Naive B cell (primary cell): Measurements from ENCODE around the gene ACKR4. TPM values are rescaled to one million over a fixed set of nuclear protein-coding genes. Genes with fewer than 3 reads are reported as not detected.

ENCODE experiments used
- ATAC-seq, 2 donors: fragments of 150-1000 bp; cut with Tn5 transposase; 2 replicates each; pipeline ENCODE4 v1.10.0; 2021; ENCODE audit warnings: low read depth in 2 of 2, mild to moderate bottlenecking in 2 of 2, moderate library complexity in 2 of 2
- DNase-seq: peaks from one replicate; pipeline ENCODE4 v3.0.0; 2022
- H3K27ac Mint-ChIP-seq, 6 donors: one replicate each; pipeline ENCODE4 v1.8.0; 2020 to 2022; ENCODE audit warnings: mild to moderate bottlenecking in 6 of 6, mixed read lengths in 6 of 6, moderate library complexity in 5 of 6, inconsistent platforms in 2 of 6
- H3K27me3 Mint-ChIP-seq, 3 donors: one replicate each; pipeline ENCODE4 v1.8.0; 2021 to 2022; ENCODE audit warnings: mixed read lengths in 3 of 3, mild to moderate bottlenecking in 1 of 3
- H3K36me3 Mint-ChIP-seq, 2 donors: one replicate each; pipeline ENCODE4 v1.8.0; 2020 to 2022; ENCODE audit warnings: mixed read lengths in 2 of 2, inconsistent platforms in 1 of 2, mild to moderate bottlenecking in 1 of 2
- H3K4me1 Mint-ChIP-seq, 3 donors: one replicate each; pipeline ENCODE4 v1.8.0; 2020 to 2022; ENCODE audit warnings: mixed read lengths in 3 of 3, inconsistent platforms in 1 of 3, mild to moderate bottlenecking in 1 of 3, moderate library complexity in 1 of 3
- H3K4me3 Mint-ChIP-seq, 8 donors: one replicate each; pipeline ENCODE4 v1.8.0; 2020 to 2022; ENCODE audit warnings: mild to moderate bottlenecking in 8 of 8, mixed read lengths in 8 of 8, moderate library complexity in 8 of 8, inconsistent platforms in 2 of 8
- H3K9me3 Mint-ChIP-seq, 7 donors: one replicate each; pipeline ENCODE4 v1.8.0; 2020 to 2022; ENCODE audit warnings: mixed read lengths in 7 of 7, mild to moderate bottlenecking in 5 of 7, inconsistent platforms in 2 of 7, moderate library complexity in 1 of 7
- polyA plus RNA-seq, 6 donors: library from polyadenylated mRNA; unstranded; fragments of 300-500 nt; fragmentation: Illumina TruSeq; gene quantifications; one replicate each; pipeline ENCODE4 v1.2.3, GENCODE V29; 2021; ENCODE audit warnings: low read depth in 6 of 6

The ACKR4 gene
- polyA plus RNA-seq, 6 donors from 2014 or later, result not detected

DNA sequence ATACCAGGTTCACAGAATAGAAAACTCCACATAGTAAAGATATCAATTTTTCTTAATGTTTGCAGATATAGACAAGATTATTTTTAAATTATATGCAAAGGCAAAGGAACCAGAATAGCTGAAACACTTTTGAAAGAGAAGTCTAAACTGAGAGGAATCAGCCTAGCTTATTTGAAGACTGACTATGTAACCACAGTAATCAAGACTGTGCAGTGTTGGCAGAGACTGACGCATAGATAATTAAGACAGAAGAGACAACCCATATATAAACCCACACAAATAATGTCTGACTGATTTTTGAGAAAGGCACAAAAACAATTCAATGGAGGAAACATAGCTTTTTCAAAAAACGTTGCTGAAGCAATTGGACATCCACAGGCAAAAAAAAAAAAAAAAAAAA lies 28.6 kb upstream of the ACKR4 start:
- H3K4me3 Mint-ChIP-seq, result no peak overlapping the region
- peaks cover 0 to 5% (median 2%) of the 10 kb centered on the region in 7 donors for H3K9me3 Mint-ChIP-seq
- H3K4me1 Mint-ChIP-seq, result peaks cover 3 to 13% (median 11%) of the 10 kb centered on the region in 3 donors
- H3K27me3 Mint-ChIP-seq, result no peaks in the 10 kb centered on the region
- H3K27ac Mint-ChIP-seq, result peak overlapping the region in 1 of 6 donors; percentile 4
- DNase-seq (no peak), ATAC-seq (no peak)
- peaks cover 11 to 24% of the 10 kb centered on the region in 2 donors for H3K36me3 Mint-ChIP-seq

DNA sequence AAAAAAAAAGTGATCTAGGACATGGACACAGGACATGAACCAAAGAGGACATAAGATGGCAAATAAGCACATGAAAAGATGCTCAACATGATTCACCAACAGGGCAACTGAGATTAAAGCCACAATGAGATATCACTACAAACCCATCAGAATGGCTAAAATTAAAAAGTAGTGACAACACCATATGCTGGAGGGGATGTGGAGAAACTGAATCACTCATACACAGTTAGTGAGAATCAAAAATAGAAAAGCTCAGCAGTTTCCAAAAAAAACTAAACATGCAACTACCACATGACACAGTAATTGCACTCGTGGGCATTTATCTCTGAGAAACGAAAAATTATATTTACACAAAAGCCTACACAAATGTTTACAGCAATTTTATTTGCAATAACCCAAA lies 27.9 kb upstream of the ACKR4 start:
- no peak for DNase-seq
- Mint-ChIP-seq H3K27me3 (no peaks in the 10 kb centered on the region), H3K36me3 (peaks cover 14 to 32% of the 10 kb centered on the region in 2 donors), H3K27ac (no peak overlapping the region), H3K4me3 (no peak overlapping the region), H3K9me3 (peaks cover 0 to 5% (median 2%) of the 10 kb centered on the region in 7 donors), H3K4me1 (peaks cover 2 to 9% (median 7%) of the 10 kb centered on the region in 3 donors)
- ATAC-seq, result no peak

DNA sequence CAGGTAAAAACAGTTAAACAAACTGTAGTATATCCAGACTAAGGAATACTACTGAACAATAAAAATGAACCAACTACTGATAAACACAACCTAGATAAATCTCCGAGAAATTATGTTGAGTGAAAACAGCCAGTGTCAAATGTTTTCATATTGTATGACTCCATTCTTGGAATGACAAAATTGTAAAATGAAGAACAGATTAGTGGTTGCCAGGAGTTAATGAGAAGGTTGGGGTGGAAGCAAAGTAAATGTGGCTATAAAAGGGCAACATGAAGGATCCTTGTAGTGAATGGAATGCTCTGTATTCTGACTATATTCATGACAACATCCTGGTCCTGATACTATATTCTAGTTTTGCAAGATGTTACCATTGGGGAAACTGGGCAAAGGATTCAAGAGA lies 27.5 kb upstream of the ACKR4 start:
- Mint-ChIP-seq H3K9me3 (peaks cover 0 to 5% (median 2%) of the 10 kb centered on the region in 7 donors), H3K36me3 (peaks cover 14 to 33% of the 10 kb centered on the region in 2 donors), H3K27ac (peak overlapping the region in 1 of 6 donors; percentile 15), H3K4me1 (peaks cover 0 to 4% (median 3%) of the 10 kb centered on the region in 3 donors), H3K4me3 (no peak overlapping the region), H3K27me3 (no peaks in the 10 kb centered on the region)
- DNase-seq (no peak), ATAC-seq (no peak)

GRCh38 chr3:132570016-132570415 lies 27.1 kb upstream of the ACKR4 start:
- no peaks in the 10 kb centered on the region for H3K27me3 Mint-ChIP-seq
- DNase-seq (no peak), ATAC-seq (no peak)
- no peak overlapping the region for H3K4me3 Mint-ChIP-seq
- H3K4me1 Mint-ChIP-seq, result no peaks in the 10 kb centered on the region
- peaks cover 0 to 5% (median 2%) of the 10 kb centered on the region in 7 donors for H3K9me3 Mint-ChIP-seq
- no peak overlapping the region for H3K27ac Mint-ChIP-seq
- H3K36me3 Mint-ChIP-seq, result peaks cover 14 to 33% of the 10 kb centered on the region in 2 donors

- H3K4me1 Mint-ChIP-seq, result no peaks in the 10 kb centered on the region
- DNase-seq (no peak), ATAC-seq (no peak)
- H3K27ac Mint-ChIP-seq, result no peak overlapping the region
- no peak overlapping the region for H3K4me3 Mint-ChIP-seq
- no peaks in the 10 kb centered on the region for H3K27me3 Mint-ChIP-seq
- H3K9me3 Mint-ChIP-seq, result peaks cover 0 to 5% (median 1%) of the 10 kb centered on the region in 7 donors
- H3K36me3 Mint-ChIP-seq, result peaks cover 22 to 50% of the 10 kb centered on the region in 2 donors
Observed at GRCh38 chr3:132573797-132574211, 23.3 kb upstream of the ACKR4 start.

DNA sequence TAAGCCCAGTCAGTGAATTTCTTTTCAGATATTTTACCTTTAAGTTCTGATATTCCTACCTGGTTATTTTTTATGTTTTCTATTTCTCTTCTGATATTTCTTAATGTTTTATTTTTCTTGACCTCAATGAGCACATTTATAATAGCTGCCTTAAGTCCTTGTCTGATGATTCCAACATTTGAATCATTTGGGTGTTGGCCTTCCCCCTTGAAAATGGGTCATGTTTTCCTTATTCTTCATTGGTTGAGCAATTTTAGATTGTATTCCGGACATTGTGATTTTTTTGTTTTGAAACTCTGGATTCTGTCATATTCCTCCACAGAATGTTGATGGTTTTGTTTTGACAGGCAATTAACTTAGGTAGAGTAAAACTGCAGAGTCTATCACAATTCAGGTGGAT lies 9.7 kb upstream of the ACKR4 start:
- peaks cover 9 to 17% of the 10 kb centered on the region in 2 donors for H3K36me3 Mint-ChIP-seq
- no peaks in the 10 kb centered on the region for H3K27me3 Mint-ChIP-seq
- no peak overlapping the region for H3K4me3 Mint-ChIP-seq
- H3K4me1 Mint-ChIP-seq, result no peaks in the 10 kb centered on the region
- no peak overlapping the region for H3K27ac Mint-ChIP-seq
- ATAC-seq (no peak), DNase-seq (no peak)
- H3K9me3 Mint-ChIP-seq, result peaks cover 0 to 14% (median 3%) of the 10 kb centered on the region in 7 donors

DNA sequence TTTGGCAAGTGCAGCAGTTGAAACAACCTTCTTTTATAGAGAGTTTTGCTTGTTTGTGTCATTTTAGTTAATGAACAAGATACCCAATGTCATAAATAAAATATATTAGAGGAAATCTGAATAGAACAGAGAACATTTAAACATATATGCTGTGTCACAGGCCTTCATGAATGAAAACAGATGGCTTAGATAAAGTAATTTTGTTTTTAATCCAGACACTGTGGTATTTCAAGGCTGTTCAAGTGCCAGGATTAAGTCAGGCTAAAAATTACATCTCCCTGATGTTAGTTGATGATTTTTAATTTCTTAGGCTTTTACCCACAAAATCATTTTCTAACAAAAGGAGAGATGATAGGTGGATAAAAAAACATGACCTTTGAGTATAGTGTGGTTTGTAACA lies 4.9 kb upstream of the ACKR4 start:
- Mint-ChIP-seq H3K4me1 (peaks cover 5 to 10% (median 8%) of the 10 kb centered on the region in 3 donors), H3K9me3 (peaks cover 0 to 9% (median 3%) of the 10 kb centered on the region in 7 donors), H3K4me3 (no peak overlapping the region), H3K27ac (no peak overlapping the region), H3K36me3 (peaks cover 31 to 34% of the 10 kb centered on the region in 2 donors), H3K27me3 (no peaks in the 10 kb centered on the region)
- ATAC-seq, result no peak
- no peak for DNase-seq

DNA sequence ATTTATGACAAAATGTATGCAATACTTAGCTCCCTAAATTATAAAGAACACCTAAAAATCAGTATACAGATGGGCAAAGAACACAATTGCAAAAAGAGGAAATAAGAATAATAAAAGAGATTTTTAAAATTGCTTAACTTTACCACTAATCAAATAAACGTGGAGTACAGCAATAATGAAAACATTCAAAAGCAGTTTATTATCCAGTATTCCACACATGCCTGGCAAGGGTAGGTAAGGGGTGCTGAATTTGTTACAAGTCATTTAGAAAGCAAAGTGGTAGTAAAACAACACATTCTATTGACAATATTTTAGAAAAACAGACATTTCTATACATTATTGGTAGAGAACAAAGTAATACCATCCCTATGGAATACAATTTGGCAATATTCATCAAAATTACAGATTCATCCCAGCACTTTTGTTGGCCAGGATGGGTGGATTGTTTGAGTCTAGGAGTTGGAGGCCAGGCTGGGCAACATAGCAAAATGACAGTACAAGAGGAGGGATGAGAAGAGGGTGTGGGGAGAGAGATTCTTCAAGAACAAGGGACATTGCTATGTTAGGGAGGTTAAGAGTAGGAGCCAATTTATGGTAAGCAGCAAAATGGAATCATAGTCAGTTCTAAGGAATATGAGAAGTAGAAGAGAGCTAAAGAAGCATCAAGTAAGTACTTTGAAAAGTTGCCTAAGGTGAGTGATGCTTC lies 3.7 kb upstream of the ACKR4 start:
- no peak for ATAC-seq
- no peak for DNase-seq
- peaks cover 0 to 9% (median 3%) of the 10 kb centered on the region in 7 donors for H3K9me3 Mint-ChIP-seq
- H3K27me3 Mint-ChIP-seq, result no peaks in the 10 kb centered on the region
- peaks cover 29 to 38% of the 10 kb centered on the region in 2 donors for H3K36me3 Mint-ChIP-seq
- peak overlapping the region in 1 of 6 donors; percentile 43 for H3K27ac Mint-ChIP-seq
- H3K4me3 Mint-ChIP-seq, result no peak overlapping the region
- H3K4me1 Mint-ChIP-seq, result peaks cover 5 to 10% (median 8%) of the 10 kb centered on the region in 3 donors

DNA sequence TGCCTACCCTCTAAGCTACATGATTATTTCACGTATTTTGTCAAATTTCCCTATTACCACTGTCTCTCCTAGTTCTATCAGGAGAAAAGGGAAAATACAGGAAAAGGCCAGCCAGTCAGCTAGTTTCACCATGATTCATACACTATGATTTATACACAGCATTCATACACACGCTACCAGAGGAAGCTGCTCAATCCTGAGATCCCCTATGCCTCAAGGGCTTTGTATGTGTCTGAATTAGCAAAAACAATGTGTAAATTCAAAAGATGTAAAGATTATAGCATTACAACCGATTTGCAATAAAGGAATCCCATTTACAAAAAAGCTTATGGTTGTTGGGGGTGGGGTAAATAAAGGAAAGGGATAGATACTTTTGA lies 3.1 kb upstream of the ACKR4 start:
- H3K27ac Mint-ChIP-seq, result no peak overlapping the region
- H3K9me3 Mint-ChIP-seq, result peaks cover 0 to 9% (median 3%) of the 10 kb centered on the region in 7 donors
- H3K4me3 Mint-ChIP-seq, result no peak overlapping the region
- ATAC-seq (no peak), DNase-seq (no peak)
- no peaks in the 10 kb centered on the region for H3K27me3 Mint-ChIP-seq
- peaks cover 5 to 10% (median 8%) of the 10 kb centered on the region in 3 donors for H3K4me1 Mint-ChIP-seq
- peaks cover 34 to 43% of the 10 kb centered on the region in 2 donors for H3K36me3 Mint-ChIP-seq

- H3K4me3 Mint-ChIP-seq, result no peak overlapping the region
- H3K36me3 Mint-ChIP-seq, result peaks cover 40 to 44% of the 10 kb centered on the region in 2 donors
- no peaks in the 10 kb centered on the region for H3K27me3 Mint-ChIP-seq
- peaks cover 0 to 9% (median 3%) of the 10 kb centered on the region in 7 donors for H3K9me3 Mint-ChIP-seq
- H3K27ac Mint-ChIP-seq, result peak overlapping the region in 1 of 6 donors; percentile 30
- peaks cover 5 to 10% (median 8%) of the 10 kb centered on the region in 3 donors for H3K4me1 Mint-ChIP-seq
- DNase-seq (no peak), ATAC-seq (no peak)
Observed at GRCh38 chr3:132594498-132594897, 2.6 kb upstream of the ACKR4 start.

DNA sequence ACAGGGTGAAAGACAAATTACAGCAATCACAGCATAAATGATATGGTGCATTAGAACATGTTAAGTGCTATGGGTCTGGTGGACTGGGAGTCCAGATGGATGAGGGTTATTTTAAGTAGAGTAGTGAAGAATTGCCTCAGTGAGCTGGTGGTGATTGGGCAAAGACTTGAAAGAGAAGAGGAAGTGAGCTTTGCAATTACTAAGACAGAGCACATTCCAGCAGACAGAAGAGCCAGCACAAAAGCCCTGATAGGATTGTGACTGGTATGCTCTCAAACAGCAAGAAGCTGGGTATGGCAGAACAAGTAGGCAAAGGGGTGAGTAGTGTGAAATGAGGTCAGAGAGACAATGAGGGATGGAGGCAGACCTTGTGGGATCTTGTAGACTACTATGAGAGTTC lies 2.1 kb upstream of the ACKR4 start:
- no peak for ATAC-seq
- H3K36me3 Mint-ChIP-seq, result peaks cover 43 to 44% of the 10 kb centered on the region in 2 donors
- H3K4me3 Mint-ChIP-seq, result no peak overlapping the region
- H3K9me3 Mint-ChIP-seq, result peaks cover 0 to 9% (median 3%) of the 10 kb centered on the region in 7 donors
- H3K27me3 Mint-ChIP-seq, result no peaks in the 10 kb centered on the region
- H3K4me1 Mint-ChIP-seq, result peaks cover 5 to 10% (median 8%) of the 10 kb centered on the region in 3 donors
- H3K27ac Mint-ChIP-seq, result peak overlapping the region in 1 of 6 donors; percentile 19
- DNase-seq, result no peak

- Mint-ChIP-seq H3K9me3 (no peaks in the 10 kb centered on the region), H3K27me3 (no peaks in the 10 kb centered on the region), H3K4me1 (peaks cover 5 to 10% (median 8%) of the 10 kb centered on the region in 3 donors), H3K36me3 (peaks cover 34% of the 10 kb centered on the region in 2 donors), H3K27ac (no peak overlapping the region), H3K4me3 (no peak overlapping the region)
- DNase-seq, result no peak
- ATAC-seq, result no peak
Observed at GRCh38 chr3:132596326-132596725, 744 bp upstream of the ACKR4 start.

- DNase-seq (no peak), ATAC-seq (no peak)
- Mint-ChIP-seq H3K4me1 (peaks cover 5 to 10% (median 8%) of the 10 kb centered on the region in 3 donors), H3K27ac (no peak overlapping the region), H3K4me3 (no peak overlapping the region), H3K36me3 (peaks cover 34% of the 10 kb centered on the region in 2 donors), H3K9me3 (no peaks in the 10 kb centered on the region), H3K27me3 (no peaks in the 10 kb centered on the region)
Observed at GRCh38 chr3:132597660-132598059, 590 bp downstream of the ACKR4 start.

DNA sequence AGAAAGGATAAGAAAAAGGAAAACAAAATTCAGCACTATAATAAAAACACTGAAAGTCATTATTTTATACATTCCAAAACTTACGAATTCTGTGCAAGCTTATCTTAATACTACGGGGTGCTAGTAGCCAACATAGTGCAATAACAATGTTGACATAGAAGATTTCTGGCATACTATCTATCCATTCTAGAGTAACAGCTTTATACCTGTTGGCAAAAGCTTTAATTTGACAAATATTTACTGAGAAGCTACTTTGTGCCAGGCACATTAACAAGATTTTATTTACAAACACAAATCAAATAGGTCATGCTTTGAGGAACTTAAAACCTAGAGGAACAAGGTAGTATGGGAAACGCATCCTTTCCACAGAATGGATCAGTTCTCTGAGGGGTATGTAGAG lies 1.1 kb downstream of the ACKR4 start:
- H3K36me3 Mint-ChIP-seq, result peaks cover 34 to 36% of the 10 kb centered on the region in 2 donors
- H3K9me3 Mint-ChIP-seq, result no peaks in the 10 kb centered on the region
- ATAC-seq, result no peak

More for the DNA sequence above, 1.1 kb downstream of the ACKR4 start:
- no peak for DNase-seq
- Mint-ChIP-seq H3K27me3 (no peaks in the 10 kb centered on the region), H3K4me1 (peaks cover 5 to 10% (median 8%) of the 10 kb centered on the region in 3 donors), H3K4me3 (no peak overlapping the region), H3K27ac (peak overlapping the region in 1 of 6 donors; percentile 0)
